SK-N-MC (cell line): ENCODE results near the gene ATP10D.

Experiments used
- EZH2 ChIP-seq: fragments of 200-600 bp; sonication (generic); IDR thresholded peaks from one replicate; pipeline ENCODE4 v1.6.1; 2017; ENCODE audit warnings: antibody characterized with exemption
- FOXP2 ChIP-seq: optimal IDR thresholded peaks from 2 replicates; pipeline ENCODE3; 2011; ENCODE audit warnings: mild to moderate bottlenecking, moderate library complexity; ENCODE audit not compliant: insufficient read depth; ENCODE audit errors: extremely low read length, control extremely low read depth
- POLR2AphosphoS5 ChIP-seq: IDR thresholded peaks from 2 replicates; pipeline ENCODE4 v1.6.1; 2012; ENCODE audit warnings: mild to moderate bottlenecking, low read depth, low read length, borderline replicate concordance

DNA sequence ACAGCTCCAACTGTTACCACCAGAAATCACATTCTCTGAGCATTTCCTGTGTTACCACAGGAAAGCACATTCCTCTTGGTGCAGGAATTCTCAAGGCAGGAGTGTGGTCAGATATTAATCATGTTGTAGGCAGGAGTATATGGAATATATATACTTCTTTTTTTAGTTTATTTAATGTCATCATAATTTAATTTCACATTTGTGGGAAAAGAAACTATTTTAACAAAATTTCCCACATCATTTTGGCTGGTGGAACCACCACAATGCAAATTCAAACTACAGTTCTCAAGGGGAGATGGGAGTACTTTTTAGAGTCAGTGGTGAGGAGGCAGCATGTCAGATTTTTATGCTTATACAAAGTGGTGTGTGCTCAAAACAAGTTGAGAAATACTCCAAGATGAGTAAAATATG is 139.0 kb downstream of the ATP10D start:
- TF ChIP-seq POLR2AphosphoS5, result no peak
- no peak for TF ChIP-seq EZH2
- TF ChIP-seq FOXP2, result peak; percentile 6
